H9 (cell line): ENCODE measurements around the gene PTPRK. TPM values are rescaled to one million over a fixed set of nuclear protein-coding genes. Genes with fewer than 3 reads are reported as not detected.

Experiments
- DNase-seq: peaks from one replicate; pipeline ENCODE4 v3.0.0-alpha.2; 2017
- H2AFZ ChIP-seq: one replicate; pipeline ENCODE4 v1.6.1; 2013; ENCODE audit warnings: mild to moderate bottlenecking, low read length, control low read depth, moderate library complexity
- H2AK5ac ChIP-seq: 2 replicates; pipeline ENCODE4 v1.6.1; 2013; ENCODE audit warnings: low read length, control low read depth, mixed read lengths; ENCODE audit not compliant: insufficient read length
- H2BK120ac ChIP-seq: one replicate; pipeline ENCODE4 v1.6.1; 2013; ENCODE audit warnings: low read depth, mild to moderate bottlenecking, low read length, control low read depth, inconsistent platforms; ENCODE audit not compliant: poor library complexity, severe bottlenecking
- H2BK12ac ChIP-seq: 2 replicates; pipeline ENCODE4 v1.6.1; 2013; ENCODE audit warnings: low read length, control low read depth, mixed read lengths, low read depth; ENCODE audit not compliant: insufficient read length
- H2BK15ac ChIP-seq: 2 replicates; pipeline ENCODE4 v1.6.1; 2013; ENCODE audit warnings: low read depth, low read length, control low read depth
- H2BK20ac ChIP-seq: one replicate; pipeline ENCODE4 v1.6.1; 2013; ENCODE audit warnings: low read depth, mild to moderate bottlenecking, low read length, control low read depth, inconsistent platforms; ENCODE audit not compliant: poor library complexity, severe bottlenecking
- H2BK5ac ChIP-seq: 2 replicates; pipeline ENCODE4 v1.6.1; 2013; ENCODE audit warnings: low read length, control low read depth, mixed read lengths; ENCODE audit not compliant: insufficient read length
- H3K14ac ChIP-seq: 2 replicates; pipeline ENCODE4 v1.6.1; 2013; ENCODE audit warnings: low read length, control low read depth; ENCODE audit not compliant: insufficient read depth
- H3K18ac ChIP-seq: 2 replicates; pipeline ENCODE4 v1.6.1; 2013; ENCODE audit warnings: low read depth, mild to moderate bottlenecking, mixed read lengths, low read length, control low read depth; ENCODE audit not compliant: insufficient read length
- H3K23ac ChIP-seq: 2 replicates; pipeline ENCODE4 v1.6.1; 2013; ENCODE audit warnings: low read length, control low read depth, mixed read lengths, low read depth; ENCODE audit not compliant: insufficient read length
- H3K23me2 ChIP-seq: 2 replicates; pipeline ENCODE4 v1.6.1; 2013; ENCODE audit warnings: low read depth, mild to moderate bottlenecking, mixed read lengths, low read length, control low read depth; ENCODE audit not compliant: insufficient read length, poor library complexity, severe bottlenecking
- H3K27ac ChIP-seq: 2 replicates; pipeline ENCODE4 v1.5.1; 2013; ENCODE audit warnings: low read length, control low read depth, mixed read lengths, low read depth; ENCODE audit not compliant: insufficient read length
- H3K27me3 ChIP-seq: 2 replicates; pipeline ENCODE4 v1.6.1; 2013; ENCODE audit warnings: low read length, control low read depth, inconsistent platforms; ENCODE audit not compliant: insufficient read depth
- H3K4ac ChIP-seq: 2 replicates; pipeline ENCODE4 v1.6.1; 2013; ENCODE audit warnings: low read depth, mild to moderate bottlenecking, control low read depth, inconsistent platforms, low read length, moderate library complexity
- H3K4me1 ChIP-seq: 2 replicates; pipeline ENCODE4 v1.6.1; 2013; ENCODE audit warnings: low read length, control low read depth, inconsistent platforms; ENCODE audit not compliant: insufficient read depth
- H3K4me2 ChIP-seq: 2 replicates; pipeline ENCODE4 v1.6.1; 2013; ENCODE audit warnings: low read length, control low read depth, mixed read lengths; ENCODE audit not compliant: insufficient read length, insufficient read depth
- H3K56ac ChIP-seq: 2 replicates; pipeline ENCODE4 v1.6.1; 2013; ENCODE audit warnings: low read depth, mild to moderate bottlenecking, mixed read lengths, low read length, control low read depth; ENCODE audit not compliant: insufficient read length
- H3K79me1 ChIP-seq: 2 replicates; pipeline ENCODE4 v1.6.1; 2013; ENCODE audit warnings: low read depth, mild to moderate bottlenecking, moderate library complexity, low read length, control low read depth, inconsistent platforms; ENCODE audit not compliant: insufficient read depth, poor library complexity, severe bottlenecking
- H3K79me2 ChIP-seq: 2 replicates; pipeline ENCODE4 v1.6.1; 2013; ENCODE audit warnings: low read length, control low read depth, inconsistent platforms; ENCODE audit not compliant: insufficient read depth
- H3K9ac ChIP-seq: 2 replicates; pipeline ENCODE4 v1.6.1; 2013; ENCODE audit warnings: low read length, control low read depth, mixed read lengths; ENCODE audit not compliant: insufficient read length; ENCODE audit errors: extremely low read depth
- H3K9me3 ChIP-seq: one replicate; pipeline ENCODE4 v1.6.1; 2013; ENCODE audit warnings: low read depth, low read length, inconsistent platforms; ENCODE audit not compliant: control insufficient read depth
- H3T11ph ChIP-seq: one replicate; pipeline ENCODE4 v1.6.1; 2013; ENCODE audit warnings: mild to moderate bottlenecking, low read length, control low read depth, inconsistent platforms
- H4K20me1 ChIP-seq: one replicate; pipeline ENCODE4 v1.6.1; 2013; ENCODE audit not compliant: control insufficient read depth, insufficient read length, insufficient read depth
- H4K5ac ChIP-seq: 2 replicates; pipeline ENCODE4 v1.6.1; 2013; ENCODE audit warnings: low read depth, mild to moderate bottlenecking, mixed read lengths, low read length, control low read depth; ENCODE audit not compliant: insufficient read length
- H4K8ac ChIP-seq: replicated peaks from 2 replicates; pipeline ENCODE4 v1.6.1; 2013; ENCODE audit warnings: low read length, control low read depth, mixed read lengths, low read depth; ENCODE audit not compliant: insufficient read length
- H4K91ac ChIP-seq: 2 replicates; pipeline ENCODE4 v1.6.1; 2013; ENCODE audit warnings: low read depth, mild to moderate bottlenecking, moderate library complexity, mixed read lengths, low read length, control low read depth; ENCODE audit not compliant: insufficient read length
- H3K27ac Mint-ChIP-seq, 3 experiments: 2 replicates in 2 of 3; 3 replicates in 1 of 3; pipeline ENCODE4 v1.8.0; 2020 to 2021; ENCODE audit warnings: mixed read lengths in 3 of 3, mild to moderate bottlenecking in 1 of 3, moderate library complexity in 1 of 3
- H3K27me3 Mint-ChIP-seq: 2 replicates; pipeline ENCODE4 v1.8.0; 2021; ENCODE audit warnings: low read depth, mild to moderate bottlenecking, moderate library complexity, mixed read lengths
- H3K36me3 Mint-ChIP-seq, 3 experiments: 2 replicates in 2 of 3; 3 replicates in 1 of 3; pipeline ENCODE4 v1.8.0; 2020 to 2021; ENCODE audit warnings: low read depth in 3 of 3, mixed read lengths in 3 of 3; ENCODE audit not compliant: insufficient read depth in 1 of 3
- H3K4me1 Mint-ChIP-seq, 2 experiments: 2 replicates each; pipeline ENCODE4 v1.8.0; 2020; ENCODE audit warnings: mixed read lengths in 2 of 2
- H3K4me3 Mint-ChIP-seq, 2 experiments: 2 replicates in 1 of 2; 3 replicates in 1 of 2; pipeline ENCODE4 v1.8.0; 2020 to 2021; ENCODE audit warnings: mild to moderate bottlenecking in 2 of 2, mixed read lengths in 2 of 2, moderate library complexity in 1 of 2
- H3K9me3 Mint-ChIP-seq, 2 experiments: 2 replicates in 1 of 2; 3 replicates in 1 of 2; pipeline ENCODE4 v1.8.0; 2020; ENCODE audit warnings: mild to moderate bottlenecking in 2 of 2, mixed read lengths in 2 of 2, moderate library complexity in 1 of 2
- CTCF ChIP-seq: fragments of 200-600 bp; sonication (generic); conservative IDR thresholded peaks from 3 replicates; pipeline ENCODE4 v1.8.0; 2021; ENCODE audit warnings: antibody characterized with exemption, mild to moderate bottlenecking
- WGBS: extraction: QIAGEN DNeasy Blood & Tissue Kit; methylation state at CpG from one replicate; pipeline ENCODE4 v1.1.7; 2013; ENCODE audit warnings: missing lambda C conversion rate, low lambda C conversion rate, mixed read lengths; ENCODE audit not compliant: insufficient read length; ENCODE audit errors: extremely low coverage; 5-methylcytosine and 5-hydroxymethylcytosine counted together
- total RNA-seq: library from RNA; stranded (reverse); gene quantifications from 2 replicates; pipeline ENCODE4 v1.2.1, GENCODE V29; 2021

Gene PTPRK
- total RNA-seq, 1 experiment from 2014 or later, result 47.9 TPM

GRCh38 chr6:128456510-128457230 is 63.7 kb downstream of the PTPRK start:
- no CpG with 5 or more reads among the region's 2 CpGs for WGBS
- no peak overlapping the region for H4K8ac ChIP-seq
- H3K56ac ChIP-seq, result no peak overlapping the region
- no peak overlapping the region for H2AFZ ChIP-seq
- no peak overlapping the region for H3K9ac ChIP-seq
- Mint-ChIP-seq H3K9me3 (no peaks in the 10 kb centered on the region), H3K27ac (no peak overlapping the region), H3K4me1 (peaks cover 2 to 3% of the 10 kb centered on the region in 2 experiments; a peak in 2 of 4 replicates), H3K36me3 (no peaks in the 10 kb centered on the region), H3K27me3 (no peaks in the 10 kb centered on the region), H3K4me3 (no peak overlapping the region)
- H3K14ac ChIP-seq, result no peak overlapping the region
- no peak for DNase-seq
- no peak overlapping the region for H2AK5ac ChIP-seq
- no peak overlapping the region for H4K91ac ChIP-seq
- no peak overlapping the region for H2BK15ac ChIP-seq
- peaks cover 3% of the 10 kb centered on the region; the same call in 1 of the 2 replicates for H3K79me2 ChIP-seq
- H3K9me3 ChIP-seq, result no peaks in the 10 kb centered on the region
- H3K18ac ChIP-seq, result no peak overlapping the region
- no peak overlapping the region for H2BK5ac ChIP-seq
- no peaks in the 10 kb centered on the region; the same call in 1 of the 2 replicates for H3K4me1 ChIP-seq
- no peak overlapping the region for H2BK12ac ChIP-seq
- no peaks in the 10 kb centered on the region for H4K20me1 ChIP-seq
- no peak overlapping the region for H3K27ac ChIP-seq
- H3K23ac ChIP-seq, result no peak overlapping the region
- no peak overlapping the region for H2BK120ac ChIP-seq
- H3T11ph ChIP-seq, result no peak overlapping the region
- no peak overlapping the region for H3K4ac ChIP-seq
- no peaks in the 10 kb centered on the region for H3K27me3 ChIP-seq
- H2BK20ac ChIP-seq, result no peak overlapping the region
- peaks cover 3% of the 10 kb centered on the region for H3K79me1 ChIP-seq
- no peak overlapping the region for H3K4me2 ChIP-seq
- no peak for TF ChIP-seq CTCF
- no peaks in the 10 kb centered on the region for H3K23me2 ChIP-seq
- H4K5ac ChIP-seq, result no peak overlapping the region
